ENCODE results near the gene APOH.

- TF ChIP-seq CTCF (IDR thresholded peaks at IDR 0.05; ENCODE audit: borderline replicate concordance, extremely low read depth, low read length, poor library complexity, severe bottlenecking) (no peak), EZH2 (IDR thresholded peaks at IDR 0.05; ENCODE audit: borderline replicate concordance, low read depth, low read length, severe bottlenecking) (no peak)
These were observed 25.8 kb downstream of the APOH start for GRCh38 chr17:66203274-66204015.

Data from DND-41 (cell line).